Dendritic cell treated with granulocyte-macrophage colony-stimulating factor and Interleukin-4, amounts not matched to agents 40 ng/mL and 50 ng/mL, for 4 days (primary cell): ENCODE results near the gene IKZF1.

Source experiments
- H3K27ac Mint-ChIP-seq: one replicate; pipeline ENCODE4 v1.8.0; 2022; ENCODE audit warnings: mild to moderate bottlenecking, mixed read lengths
- H3K27me3 Mint-ChIP-seq: one replicate; pipeline ENCODE4 v1.8.0; 2022; ENCODE audit warnings: mild to moderate bottlenecking, mixed read lengths
- H3K36me3 Mint-ChIP-seq: one replicate; pipeline ENCODE4 v1.8.0; 2022; ENCODE audit warnings: low read depth, mixed read lengths
- H3K4me1 Mint-ChIP-seq: one replicate; pipeline ENCODE4 v1.8.0; 2022; ENCODE audit warnings: low read depth, mixed read lengths
- H3K4me3 Mint-ChIP-seq: one replicate; pipeline ENCODE4 v1.8.0; 2022; ENCODE audit warnings: mild to moderate bottlenecking, moderate library complexity, mixed read lengths
- H3K9me3 Mint-ChIP-seq: one replicate; pipeline ENCODE4 v1.8.0; 2022; ENCODE audit warnings: mixed read lengths
- intact Hi-C: fragments of 100-400 bp; cut with micrococcal nuclease; formaldehyde crosslinking; loops from one replicate; pipeline ENCODE4 v1.15.0; 2022

IKZF1 gene

GRCh38 chr7:50409856-50410745 is 105.6 kb downstream of the IKZF1 start:
- intact Hi-C loops: loop anchor here (10.0 kb wide), 1 partner anchor 105 kb away; the partner anchor contains the start of gene IKZF1
- Mint-ChIP-seq H3K36me3 (peaks cover 14% of the 10 kb centered on the region), H3K27ac (peak overlapping the region; percentile 86), H3K4me3 (peak overlapping the region; percentile 52), H3K27me3 (no peaks in the 10 kb centered on the region), H3K9me3 (no peaks in the 10 kb centered on the region), H3K4me1 (peaks cover 99% of the 10 kb centered on the region)

GRCh38 chr7:50411332-50411731 is 106.8 kb downstream of the IKZF1 start:
- Mint-ChIP-seq H3K4me1 (peaks cover 99% of the 10 kb centered on the region), H3K4me3 (no peak overlapping the region), H3K36me3 (peaks cover 12% of the 10 kb centered on the region), H3K27ac (peak overlapping the region; percentile 86), H3K9me3 (no peaks in the 10 kb centered on the region), H3K27me3 (no peaks in the 10 kb centered on the region)
- intact Hi-C loops: loop anchor here (10.0 kb wide), 1 partner anchor 107 kb away; the partner anchor contains the start of gene IKZF1

DNA sequence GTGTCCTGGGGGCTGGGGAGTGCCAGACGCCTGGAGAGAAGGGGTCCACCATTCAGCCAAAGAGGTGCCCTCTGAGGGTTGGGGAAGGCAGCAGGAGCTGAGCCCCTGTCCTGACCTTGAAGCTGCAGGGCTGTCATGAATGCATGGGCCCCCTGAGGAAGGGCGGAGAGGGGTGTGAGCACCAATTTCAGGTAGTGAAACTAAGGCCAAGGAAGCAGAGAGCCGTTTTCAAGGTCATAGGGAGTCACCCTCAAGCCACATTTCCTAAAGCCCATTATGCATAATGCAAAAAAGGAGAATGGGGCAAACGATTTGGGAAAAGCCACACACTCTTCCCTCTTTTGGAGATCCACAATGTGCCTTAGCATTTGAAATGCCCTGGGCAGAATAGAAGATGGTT is 108.5 kb downstream of the IKZF1 start:
- intact Hi-C loops: loop anchor here (10.0 kb wide), 1 partner anchor 108 kb away; the partner anchor contains the start of gene IKZF1
- H3K27me3 Mint-ChIP-seq: no peaks in the 10 kb centered on the region
- peak overlapping the region; percentile 11 for H3K4me3 Mint-ChIP-seq
- peaks cover 97% of the 10 kb centered on the region for H3K4me1 Mint-ChIP-seq
- H3K27ac Mint-ChIP-seq: peak overlapping the region; percentile 35
- no peaks in the 10 kb centered on the region for H3K9me3 Mint-ChIP-seq
- H3K36me3 Mint-ChIP-seq: peaks cover 5% of the 10 kb centered on the region

GRCh38 chr7:50413561-50413960 is 109.0 kb downstream of the IKZF1 start:
- Mint-ChIP-seq H3K4me3 (no peak overlapping the region), H3K4me1 (peaks cover 91% of the 10 kb centered on the region), H3K36me3 (peaks cover 5% of the 10 kb centered on the region), H3K27me3 (no peaks in the 10 kb centered on the region), H3K9me3 (no peaks in the 10 kb centered on the region), H3K27ac (peak overlapping the region; percentile 35)
- intact Hi-C loops: loop anchor here (10.0 kb wide), 1 partner anchor 109 kb away; the partner anchor contains the start of gene IKZF1

GRCh38 chr7:50415844-50416364 is 111.4 kb downstream of the IKZF1 start:
- H3K4me3 Mint-ChIP-seq: no peak overlapping the region

DNA sequence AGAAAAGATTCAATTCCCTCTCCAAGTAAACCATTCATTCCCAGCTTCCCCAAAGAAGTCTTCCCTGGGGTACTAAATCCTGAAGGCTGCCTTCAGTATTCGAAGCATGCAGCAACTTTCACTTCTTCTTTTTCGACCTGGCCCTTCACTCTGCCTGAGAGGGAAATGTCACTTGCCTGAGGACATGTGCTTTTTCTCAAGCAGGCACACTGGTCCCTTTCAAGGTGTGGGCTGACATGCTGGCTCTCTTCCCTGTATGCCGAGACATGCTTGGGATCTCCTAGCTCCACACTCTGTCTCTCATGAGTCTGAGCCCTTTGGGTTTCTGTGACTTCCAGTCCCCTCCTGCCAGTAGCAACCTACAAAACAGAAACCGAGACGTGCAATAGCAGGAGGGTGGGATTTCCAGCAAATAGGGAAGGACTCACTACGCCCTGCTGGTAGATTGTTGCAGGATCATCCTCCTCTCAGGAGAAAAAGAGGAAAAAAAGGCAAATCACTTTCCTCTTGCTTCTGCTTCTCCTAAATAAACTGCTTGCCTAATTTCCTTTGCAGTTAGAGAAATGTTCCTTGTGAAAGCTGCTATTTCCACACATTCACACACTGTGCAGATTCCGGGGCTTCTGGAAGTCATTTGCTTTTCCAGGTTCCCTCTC is 112.1 kb downstream of the IKZF1 start:
- intact Hi-C loops: loop anchor here (1.0 to 10.0 kb wide), 4 partner anchors 59 to 272 kb away; partner anchors contain the start of gene IKZF1
- H3K4me3 Mint-ChIP-seq: peak overlapping the region; percentile 71
- H3K27ac Mint-ChIP-seq: peak overlapping the region; percentile 80
- H3K9me3 Mint-ChIP-seq: no peaks in the 10 kb centered on the region
- H3K36me3 Mint-ChIP-seq: peaks cover 3% of the 10 kb centered on the region
- no peaks in the 10 kb centered on the region for H3K27me3 Mint-ChIP-seq
- H3K4me1 Mint-ChIP-seq: peaks cover 60% of the 10 kb centered on the region

More at GRCh38 chr7:50415844-50416364, 111.4 kb downstream of the IKZF1 start:
- Mint-ChIP-seq H3K36me3 (peaks cover 5% of the 10 kb centered on the region), H3K27ac (peak overlapping the region; percentile 80), H3K27me3 (no peaks in the 10 kb centered on the region), H3K9me3 (no peaks in the 10 kb centered on the region), H3K4me1 (peaks cover 68% of the 10 kb centered on the region)
- intact Hi-C loops: loop anchor here (2.0 to 10.0 kb wide), 3 partner anchors 59 to 211 kb away; partner anchors contain the start of gene IKZF1

GRCh38 chr7:50418086-50418515 is 113.6 kb downstream of the IKZF1 start:
- intact Hi-C loops: loop anchor here (2.0 to 10.0 kb wide), 3 partner anchors 61 to 279 kb away; partner anchors contain the start of gene IKZF1
- H3K9me3 Mint-ChIP-seq: no peaks in the 10 kb centered on the region
- H3K4me3 Mint-ChIP-seq: no peak overlapping the region
- H3K27ac Mint-ChIP-seq: no peak overlapping the region
- no peaks in the 10 kb centered on the region for H3K27me3 Mint-ChIP-seq
- peaks cover 46% of the 10 kb centered on the region for H3K4me1 Mint-ChIP-seq
- H3K36me3 Mint-ChIP-seq: no peaks in the 10 kb centered on the region

DNA sequence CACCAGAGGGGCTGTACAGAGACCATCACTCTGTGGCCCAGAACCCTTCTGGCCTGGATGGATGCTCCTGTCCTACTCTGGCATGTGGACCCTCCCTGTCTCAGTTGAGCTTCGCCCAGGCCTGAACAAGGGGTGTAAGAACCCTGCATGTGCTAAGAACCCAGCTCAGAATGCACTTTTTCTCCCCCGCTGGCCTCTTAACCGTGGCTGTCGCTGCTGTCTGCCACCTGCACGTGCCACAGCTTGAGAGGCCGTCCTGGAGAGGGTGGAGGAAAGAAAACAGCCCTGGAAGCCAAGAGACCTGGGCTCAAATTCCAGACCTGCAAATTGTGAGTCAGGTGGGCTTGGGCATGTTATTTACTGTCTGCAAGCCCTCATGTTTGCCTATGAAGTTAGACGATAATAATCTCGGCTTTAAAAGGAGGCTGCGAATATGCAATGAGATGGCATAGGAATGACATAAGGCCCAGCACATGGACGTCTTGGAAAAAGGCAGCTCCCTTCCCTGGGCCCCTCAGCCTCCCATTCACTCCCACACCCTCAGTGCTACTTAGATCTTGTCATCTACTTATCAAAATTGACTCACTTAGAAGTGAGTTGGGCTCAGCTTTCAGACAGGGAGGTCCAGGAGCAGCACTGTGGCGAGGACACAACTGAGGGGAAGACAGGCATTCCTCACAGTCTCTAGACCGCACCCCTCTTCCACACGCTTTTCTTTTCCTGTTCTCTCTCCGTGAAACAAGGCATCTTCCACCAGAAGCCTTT is 114.2 kb downstream of the IKZF1 start:
- H3K9me3 Mint-ChIP-seq: no peaks in the 10 kb centered on the region
- intact Hi-C loops: loop anchor here (2.0 to 10.0 kb wide), 3 partner anchors 61 to 280 kb away; partner anchors contain the start of gene IKZF1

GRCh38 chr7:50421043-50421442 is 116.5 kb downstream of the IKZF1 start:
- intact Hi-C loops: no loop called here
- H3K36me3 Mint-ChIP-seq: no peaks in the 10 kb centered on the region
- H3K4me1 Mint-ChIP-seq: peaks cover 17% of the 10 kb centered on the region
- H3K4me3 Mint-ChIP-seq: no peak overlapping the region
- H3K27ac Mint-ChIP-seq: no peak overlapping the region
- H3K9me3 Mint-ChIP-seq: no peaks in the 10 kb centered on the region
- H3K27me3 Mint-ChIP-seq: no peaks in the 10 kb centered on the region

More for the DNA sequence above, 114.2 kb downstream of the IKZF1 start:
- Mint-ChIP-seq H3K4me3 (no peak overlapping the region), H3K4me1 (peaks cover 40% of the 10 kb centered on the region), H3K27me3 (no peaks in the 10 kb centered on the region), H3K27ac (peak overlapping the region; percentile 59), H3K36me3 (no peaks in the 10 kb centered on the region)

GRCh38 chr7:50422858-50423257 is 118.3 kb downstream of the IKZF1 start:
- no peaks in the 10 kb centered on the region for H3K9me3 Mint-ChIP-seq
- H3K27ac Mint-ChIP-seq: no peak overlapping the region
- H3K4me1 Mint-ChIP-seq: no peaks in the 10 kb centered on the region
- no peaks in the 10 kb centered on the region for H3K27me3 Mint-ChIP-seq
- no peak overlapping the region for H3K4me3 Mint-ChIP-seq
- intact Hi-C loops: no loop called here
- no peaks in the 10 kb centered on the region for H3K36me3 Mint-ChIP-seq

- H3K4me1 Mint-ChIP-seq: no peaks in the 10 kb centered on the region
- intact Hi-C loops: no loop called here
- no peaks in the 10 kb centered on the region for H3K36me3 Mint-ChIP-seq
- H3K27ac Mint-ChIP-seq: no peak overlapping the region
- no peaks in the 10 kb centered on the region for H3K9me3 Mint-ChIP-seq
- H3K27me3 Mint-ChIP-seq: no peaks in the 10 kb centered on the region
- H3K4me3 Mint-ChIP-seq: no peak overlapping the region
Measured at GRCh38 chr7:50423860-50424259, 119.3 kb downstream of the IKZF1 start.

DNA sequence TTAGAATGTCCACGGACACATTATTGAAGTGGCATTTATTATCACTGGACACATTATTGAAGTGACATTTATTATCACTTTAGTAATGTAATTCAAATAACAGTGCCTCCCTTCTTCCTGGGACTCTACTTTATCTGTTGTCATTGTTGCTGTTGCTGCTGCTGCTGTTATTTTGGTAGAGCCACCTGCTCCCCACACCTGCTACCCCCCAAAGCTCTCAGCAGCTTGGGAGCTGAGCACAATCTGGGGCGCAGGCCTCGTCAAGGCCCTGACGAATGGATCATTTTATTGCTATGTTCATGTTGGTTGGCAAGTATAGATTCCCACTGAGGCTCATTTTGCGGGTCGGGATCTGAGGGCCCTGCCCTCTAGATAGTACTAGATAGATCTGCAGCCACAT is 120.8 kb downstream of the IKZF1 start:
- no peaks in the 10 kb centered on the region for H3K4me1 Mint-ChIP-seq
- H3K27me3 Mint-ChIP-seq: no peaks in the 10 kb centered on the region
- H3K36me3 Mint-ChIP-seq: no peaks in the 10 kb centered on the region
- no peak overlapping the region for H3K27ac Mint-ChIP-seq
- H3K9me3 Mint-ChIP-seq: no peaks in the 10 kb centered on the region
- intact Hi-C loops: no loop called here
- no peak overlapping the region for H3K4me3 Mint-ChIP-seq
